Uterus (tissue), 4 donors: ENCODE results near the gene EIF5A2. TPM values are rescaled to one million over a fixed set of nuclear protein-coding genes. Genes with fewer than 3 reads are reported as not detected.

Source experiments
- DNase-seq, 2 donors: peaks; one replicate each; pipeline ENCODE4 v3.0.0-alpha.2; 2019 to 2020
- H3K27ac ChIP-seq, 2 donors: fragments of 200-600 bp; sonication (generic); 1 replicate in 1 of 2; 2 replicates in 1 of 2; pipeline ENCODE4 v1.5.1; 2016 to 2018
- H3K27me3 ChIP-seq, 2 donors: fragments of 200-600 bp; sonication (generic); one replicate each; pipeline ENCODE4 v1.5.1; 2018 to 2019; ENCODE audit warnings: control low read depth in 1 of 2
- H3K36me3 ChIP-seq, 2 donors: fragments of 200-600 bp; sonication (generic); one replicate each; pipeline ENCODE4 v1.5.1; 2019; ENCODE audit warnings: control low read depth in 1 of 2
- H3K4me1 ChIP-seq, 2 donors: fragments of 200-600 bp; sonication (generic); one replicate each; pipeline ENCODE4 v1.5.1; 2018 to 2019; ENCODE audit warnings: control low read depth in 1 of 2
- H3K4me3 ChIP-seq, 2 donors: fragments of 200-600 bp; sonication (generic); 1 replicate in 1 of 2; 2 replicates in 1 of 2; pipeline ENCODE4 v1.5.1; 2018 to 2019; ENCODE audit warnings: mild to moderate bottlenecking in 1 of 2
- H3K9me3 ChIP-seq, 2 donors: fragments of 200-600 bp; sonication (generic); one replicate each; pipeline ENCODE4 v1.5.1; 2019; ENCODE audit warnings: control low read depth in 1 of 2
- POLR2A ChIP-seq, 2 donors: fragments of 450-650 bp; IDR thresholded peaks; one replicate each; pipeline ENCODE4 v1.6.1; 2016; ENCODE audit warnings: antibody characterized with exemption in 2 of 2, mild to moderate bottlenecking in 1 of 2, moderate library complexity in 1 of 2
- intact Hi-C: fragments of 100-400 bp; cut with DNase I; formaldehyde crosslinking; loops from one replicate; pipeline ENCODE4 v1.15.1; 2023; ENCODE audit warnings: low total_unique reads
- total RNA-seq, 4 donors: library from RNA; depleted of rRNA in 3 of 4; stranded (reverse); fragments of >200 nt in 3 of 4; gene quantifications; one replicate each; pipeline versions ENCODE4 v1.1.0 to v1.2.4, GENCODE V29; 2014 to 2023
- TF ChIP-seq, protein P1 (sequence below), 4 experiments: fragments of 200-600 bp in 2 of 4; fragments of 450-650 bp in 2 of 4; sonication (generic) in 2 of 4; IDR thresholded peaks; one replicate each; pipeline ENCODE4 v1.5.1; 2016 to 2019; ENCODE audit warnings: antibody characterized with exemption in 4 of 4, mild to moderate bottlenecking in 2 of 4, moderate library complexity in 1 of 4
- donor health status: DM: yes; HTN: yes; CAD: no.

The EIF5A2 gene
- total RNA-seq, 4 donors from 2014 or later = 2.8 to 20.5 (median 7.0) TPM

GRCh38 chr3:170876537-170876936, 31.9 kb downstream of the EIF5A2 start:
- H3K27ac ChIP-seq = no peak overlapping the region
- intact Hi-C loops = no loop called here
- H3K27me3 ChIP-seq = no peaks in the 10 kb centered on the region
- TF ChIP-seq POLR2A (IDR thresholded peaks at IDR 0.05) = no peak
- TF ChIP-seq, protein P1, sequence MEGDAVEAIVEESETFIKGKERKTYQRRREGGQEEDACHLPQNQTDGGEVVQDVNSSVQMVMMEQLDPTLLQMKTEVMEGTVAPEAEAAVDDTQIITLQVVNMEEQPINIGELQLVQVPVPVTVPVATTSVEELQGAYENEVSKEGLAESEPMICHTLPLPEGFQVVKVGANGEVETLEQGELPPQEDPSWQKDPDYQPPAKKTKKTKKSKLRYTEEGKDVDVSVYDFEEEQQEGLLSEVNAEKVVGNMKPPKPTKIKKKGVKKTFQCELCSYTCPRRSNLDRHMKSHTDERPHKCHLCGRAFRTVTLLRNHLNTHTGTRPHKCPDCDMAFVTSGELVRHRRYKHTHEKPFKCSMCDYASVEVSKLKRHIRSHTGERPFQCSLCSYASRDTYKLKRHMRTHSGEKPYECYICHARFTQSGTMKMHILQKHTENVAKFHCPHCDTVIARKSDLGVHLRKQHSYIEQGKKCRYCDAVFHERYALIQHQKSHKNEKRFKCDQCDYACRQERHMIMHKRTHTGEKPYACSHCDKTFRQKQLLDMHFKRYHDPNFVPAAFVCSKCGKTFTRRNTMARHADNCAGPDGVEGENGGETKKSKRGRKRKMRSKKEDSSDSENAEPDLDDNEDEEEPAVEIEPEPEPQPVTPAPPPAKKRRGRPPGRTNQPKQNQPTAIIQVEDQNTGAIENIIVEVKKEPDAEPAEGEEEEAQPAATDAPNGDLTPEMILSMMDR (IDR thresholded peaks at IDR 0.05) = no peak
- H3K4me3 ChIP-seq = no peak overlapping the region
- DNase-seq = no peak
- no peaks in the 10 kb centered on the region for H3K9me3 ChIP-seq
- no peaks in the 10 kb centered on the region for H3K36me3 ChIP-seq
- no peaks in the 10 kb centered on the region for H3K4me1 ChIP-seq

- DNase-seq = peak; percentile 92
- Histone ChIP-seq H3K4me3 (peak within 1 kb of the TSS; percentile 57), H3K9me3 (no peaks in the 10 kb centered on the region), H3K27me3 (no peaks in the 10 kb centered on the region), H3K4me1 (peaks cover 0 to 4% of the 10 kb centered on the region in 2 donors), H3K27ac (peak within 1 kb of the TSS; percentile 83 to 84), H3K36me3 (no peaks in the 10 kb centered on the region)
- TF ChIP-seq, protein P1 (IDR thresholded peaks at IDR 0.05) = peak in 3 of 4 experiments; percentile 16 to 32 (median 20)
- TF ChIP-seq POLR2A (IDR thresholded peaks at IDR 0.05) = peak; percentile 46 to 67
- intact Hi-C loops = no loop called here
These were observed 38.5 kb downstream of the EIF5A2 start, which contains the start of gene RPL22L1 for GRCh38 chr3:170869645-170870593. Gene RPL22L1 (minus strand): TSS chr3:170870195. CDS start chr3:170870167, 28 bp downstream.

- intact Hi-C loops = no loop called here
- H3K27ac ChIP-seq = peak overlapping the region; percentile 83 to 84
- H3K4me1 ChIP-seq = peaks cover 0 to 4% of the 10 kb centered on the region in 2 donors
- TF ChIP-seq, protein P1 (IDR thresholded peaks at IDR 0.05) = no peak
- TF ChIP-seq POLR2A (IDR thresholded peaks at IDR 0.05) = no peak
- H3K27me3 ChIP-seq = no peaks in the 10 kb centered on the region
- no peaks in the 10 kb centered on the region for H3K36me3 ChIP-seq
- peak overlapping the region; percentile 57 for H3K4me3 ChIP-seq
- DNase-seq = no peak
- no peaks in the 10 kb centered on the region for H3K9me3 ChIP-seq
These were observed 39.2 kb downstream of the EIF5A2 start for GRCh38 chr3:170869239-170869590.

DNA sequence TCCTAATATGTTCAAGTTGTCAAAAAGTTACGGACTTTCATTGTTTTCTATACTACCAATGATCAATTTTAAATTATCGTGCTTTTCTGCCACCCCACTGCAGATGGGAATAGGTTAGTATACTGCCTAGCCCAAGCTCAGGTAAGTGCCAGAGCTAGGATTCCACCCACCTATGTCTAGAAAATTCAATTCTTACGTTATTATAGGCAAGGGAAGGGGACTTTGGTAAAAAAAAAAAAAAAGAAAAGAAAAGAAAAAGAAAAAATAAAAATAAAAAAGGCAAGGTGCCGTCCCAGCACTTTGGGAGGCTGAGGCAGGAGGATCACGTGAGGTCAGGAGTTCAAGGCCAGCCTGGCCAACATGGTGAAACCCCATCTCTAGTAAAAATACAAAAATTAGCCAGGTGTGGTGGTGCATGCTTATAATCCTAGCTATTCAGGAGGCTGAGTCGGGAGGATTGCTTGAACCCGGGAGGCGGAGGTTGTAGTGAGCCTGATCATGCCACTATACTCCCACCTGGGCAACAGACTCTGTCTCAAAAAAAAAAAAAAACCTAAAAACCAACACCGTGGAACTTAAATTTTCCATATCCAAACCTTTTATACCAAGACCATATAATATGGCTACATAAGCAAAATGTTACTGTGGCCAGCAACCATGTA, 39.7 kb downstream of the EIF5A2 start:
- TF ChIP-seq, protein P1 (IDR thresholded peaks at IDR 0.05) = no peak
- TF ChIP-seq POLR2A (IDR thresholded peaks at IDR 0.05) = no peak
- intact Hi-C loops = no loop called here
- Histone ChIP-seq H3K36me3 (no peaks in the 10 kb centered on the region), H3K4me1 (peaks cover 0 to 4% of the 10 kb centered on the region in 2 donors), H3K27ac (peak overlapping the region; percentile 83 to 84), H3K27me3 (no peaks in the 10 kb centered on the region), H3K4me3 (peak overlapping the region; percentile 57), H3K9me3 (no peaks in the 10 kb centered on the region)
- DNase-seq = no peak
